GM12878 (cell line): ENCODE measurements around the gene CLNK.

Source experiments
- BACH1 ChIP-seq: fragments of 450-650 bp; IDR thresholded peaks from 2 replicates; pipeline ENCODE4 v1.6.1; 2017; ENCODE audit warnings: mild to moderate bottlenecking, borderline replicate concordance
- CTCF ChIP-seq, 3 experiments: IDR thresholded peaks in 2 of 3; conservative IDR thresholded peaks in 1 of 3; 2 replicates each; pipeline ENCODE4 v1.5.1; 2011; ENCODE audit warnings: low read depth in 3 of 3, low read length in 3 of 3, mild to moderate bottlenecking in 3 of 3, control low read depth in 2 of 3, moderate library complexity in 2 of 3, inconsistent platforms in 1 of 3, mixed read lengths in 1 of 3; ENCODE audit not compliant: control insufficient read depth in 2 of 3, insufficient read depth in 1 of 3; ENCODE audit errors: extremely low read depth in 1 of 3
- JUND ChIP-seq: IDR thresholded peaks from 2 replicates; pipeline ENCODE4 v1.6.1; 2012; ENCODE audit warnings: low read depth, mild to moderate bottlenecking, low read length, improper control_type of control experiment, moderate library complexity
- MXI1 ChIP-seq: fragments of 150-350 bp; IDR thresholded peaks from 2 replicates; pipeline ENCODE4 v1.6.1; 2011; ENCODE audit warnings: low read depth, mild to moderate bottlenecking, inconsistent platforms, low read length, improper control_type of control experiment
- NFIC ChIP-seq: IDR thresholded peaks from 2 replicates; pipeline ENCODE4 v1.6.1; 2012; ENCODE audit warnings: low read depth, mild to moderate bottlenecking, inconsistent platforms, low read length, moderate library complexity
- POLR2AphosphoS5 ChIP-seq: IDR thresholded peaks from 2 replicates; pipeline ENCODE4 v1.6.1; 2011; ENCODE audit warnings: mild to moderate bottlenecking, low read length, inconsistent platforms
- RAD21 ChIP-seq: IDR thresholded peaks from 2 replicates; pipeline ENCODE4 v1.6.1; 2011; ENCODE audit warnings: mild to moderate bottlenecking, low read depth, low read length, moderate library complexity; ENCODE audit not compliant: insufficient read depth
- REST ChIP-seq: IDR thresholded peaks from 2 replicates; pipeline ENCODE4 v1.6.1; 2012; ENCODE audit warnings: mild to moderate bottlenecking, low read depth, low read length
- RFX5 ChIP-seq: IDR thresholded peaks from 2 replicates; pipeline ENCODE4 v1.6.1; 2011; ENCODE audit warnings: low read depth, low read length, improper control_type of control experiment
- ZBTB33 ChIP-seq: fragments of 450-650 bp; IDR thresholded peaks from 2 replicates; pipeline ENCODE4 v1.6.1; 2017; ENCODE audit warnings: mild to moderate bottlenecking
- ZNF217 ChIP-seq: fragments of 450-650 bp; IDR thresholded peaks from 2 replicates; pipeline ENCODE4 v1.6.1; 2017; ENCODE audit warnings: antibody characterized with exemption, mild to moderate bottlenecking
- ZZZ3 ChIP-seq: IDR thresholded peaks from 2 replicates; pipeline ENCODE4 v1.6.1; 2011; ENCODE audit warnings: low read depth; ENCODE audit not compliant: control insufficient read depth, insufficient read length

GRCh38 chr4:10648479-10648878 is 36.1 kb downstream of the CLNK start:
- TF ChIP-seq ZZZ3 (no peak), ZBTB33 (no peak), REST (no peak), CTCF (IDR thresholded peaks at IDR 0.05 in 2 of 3, conservative IDR thresholded peaks at IDR 0.05 in 1 of 3; ENCODE audit: control insufficient read depth in 2 of 3, extremely low read depth in 1 of 3, insufficient read depth in 1 of 3, low read depth in 3 of 3, low read length in 3 of 3) (no peak), MXI1 (no peak), RFX5 (no peak), JUND (no peak), POLR2AphosphoS5 (no peak), NFIC (no peak), ZNF217 (no peak), RAD21 (no peak), BACH1 (no peak)
